HG03196 (cell line): ENCODE results near the gene ITGA8.

ENCODE experiments used
- ATAC-seq: cut with Tn5 transposase; IDR thresholded peaks from one replicate; pipeline ENCODE4 v1.9.1; 2021; ENCODE audit not compliant: unreplicated experiment

Gene ITGA8

DNA sequence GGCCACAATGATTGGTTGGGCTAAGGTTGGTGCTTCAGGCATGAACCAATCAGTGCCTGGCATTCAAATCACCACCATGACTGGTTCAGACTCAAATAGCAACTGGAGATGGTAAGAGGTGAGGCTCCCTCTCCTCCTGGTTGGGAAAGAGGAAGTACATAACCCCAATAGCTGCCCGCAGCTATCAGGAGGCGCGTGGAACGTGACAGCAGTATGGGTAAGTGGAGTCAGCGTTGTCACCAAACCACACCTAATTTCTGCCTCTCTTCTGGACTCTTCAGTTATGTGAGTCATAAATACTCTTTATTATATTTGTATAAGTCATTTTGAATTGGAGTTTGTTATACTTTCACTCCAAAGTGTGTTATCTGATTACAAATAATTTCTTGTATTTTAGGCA lies 17.9 kb upstream of the ITGA8 start:
- ATAC-seq, result no peak

GRCh38 chr10:15735763-15736162 lies 16.0 kb upstream of the ITGA8 start:
- no peak for ATAC-seq

GRCh38 chr10:15730341-15730740 lies 10.6 kb upstream of the ITGA8 start:
- no peak for ATAC-seq

GRCh38 chr10:15729890-15730289 lies 10.2 kb upstream of the ITGA8 start:
- ATAC-seq, result no peak

- ATAC-seq, result no peak
Measured at GRCh38 chr10:15726042-15726441, 6.3 kb upstream of the ITGA8 start.

- ATAC-seq, result no peak
Measured at GRCh38 chr10:15725603-15726002, 5.9 kb upstream of the ITGA8 start.

- no peak for ATAC-seq
Measured at GRCh38 chr10:15724683-15725082, 5.0 kb upstream of the ITGA8 start.

GRCh38 chr10:15723803-15724202 lies 4.1 kb upstream of the ITGA8 start:
- no peak for ATAC-seq

DNA sequence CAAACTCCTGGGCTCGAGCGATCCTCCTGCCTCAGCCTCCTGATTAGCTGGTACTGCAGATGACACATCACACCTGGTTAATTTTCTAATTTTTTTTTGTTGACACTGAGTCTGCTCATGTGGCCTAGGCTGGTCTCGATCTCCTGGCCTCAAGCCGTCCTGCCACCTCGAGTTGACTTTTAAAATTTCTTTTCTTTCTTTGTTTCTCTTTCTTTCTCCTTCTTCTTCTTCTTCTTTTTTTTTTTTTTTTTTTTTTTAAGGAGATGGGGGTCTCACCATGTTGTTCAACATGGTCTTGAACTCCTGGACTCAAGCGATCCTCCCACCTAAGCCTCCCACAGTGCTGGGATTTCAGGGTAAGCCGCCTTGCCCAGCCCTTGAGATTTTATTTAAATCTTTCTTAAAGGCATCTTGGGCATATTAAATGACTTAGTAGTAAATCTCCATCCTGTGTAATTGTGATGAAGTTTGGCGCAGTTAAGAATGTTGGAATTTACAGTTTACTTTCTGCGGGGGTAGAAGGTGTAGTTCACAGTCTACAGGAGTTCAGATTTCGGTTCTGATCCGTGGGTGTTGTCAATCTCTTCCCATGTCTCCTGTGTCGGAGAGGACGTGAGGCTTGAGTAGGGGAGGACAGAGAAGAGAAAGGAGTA lies 1.0 kb upstream of the ITGA8 start:
- no peak for ATAC-seq

- no peak for ATAC-seq
Measured at GRCh38 chr10:15719049-15719898, 448 bp downstream of the ITGA8 start.

DNA sequence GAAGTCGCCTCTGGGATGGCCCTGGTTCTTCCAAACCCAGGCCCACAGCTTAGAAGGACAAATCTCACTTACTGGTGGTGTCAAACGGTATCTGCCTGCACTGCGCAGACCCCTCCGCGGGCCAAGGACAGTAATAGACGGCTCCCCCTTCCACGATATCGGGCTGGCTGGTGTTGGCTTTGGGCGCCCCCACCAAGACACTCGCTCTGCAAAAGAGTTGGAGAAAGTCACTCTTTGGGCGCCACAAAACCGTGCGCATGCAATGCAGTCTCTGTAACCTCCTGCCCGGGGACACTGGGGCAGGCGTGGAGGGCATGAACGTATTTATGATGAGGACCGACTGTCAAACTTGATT lies 1.1 kb downstream of the ITGA8 start:
- no peak for ATAC-seq

DNA sequence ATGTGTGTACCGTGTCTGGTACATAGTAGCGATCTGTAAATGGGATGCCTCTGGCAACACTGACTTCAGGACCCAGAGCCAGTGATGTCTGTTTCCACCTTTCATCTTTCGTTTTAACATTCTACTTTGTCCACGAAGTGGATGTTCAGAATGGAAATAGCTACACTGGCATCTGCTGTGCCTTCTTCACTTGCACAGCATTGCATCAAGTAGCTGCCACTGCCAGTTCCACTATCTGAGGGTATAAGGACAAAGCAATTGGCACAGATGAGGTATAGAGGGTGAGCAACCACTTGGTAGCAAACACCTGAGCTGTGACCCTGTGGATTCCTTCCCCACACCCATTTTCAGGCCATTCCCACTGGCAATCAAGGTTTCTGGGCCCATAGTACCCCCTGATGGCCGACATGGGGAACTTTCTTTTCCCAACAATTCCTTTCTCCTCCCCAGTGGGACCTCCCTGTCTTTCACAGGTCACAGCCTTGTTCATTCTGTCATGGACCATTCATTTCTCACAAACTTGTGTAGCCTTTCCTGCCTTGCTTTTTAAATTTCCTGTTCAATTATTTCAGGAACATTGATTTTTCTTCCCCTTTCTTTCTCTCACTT lies 4.0 kb downstream of the ITGA8 start:
- ATAC-seq, result no peak

DNA sequence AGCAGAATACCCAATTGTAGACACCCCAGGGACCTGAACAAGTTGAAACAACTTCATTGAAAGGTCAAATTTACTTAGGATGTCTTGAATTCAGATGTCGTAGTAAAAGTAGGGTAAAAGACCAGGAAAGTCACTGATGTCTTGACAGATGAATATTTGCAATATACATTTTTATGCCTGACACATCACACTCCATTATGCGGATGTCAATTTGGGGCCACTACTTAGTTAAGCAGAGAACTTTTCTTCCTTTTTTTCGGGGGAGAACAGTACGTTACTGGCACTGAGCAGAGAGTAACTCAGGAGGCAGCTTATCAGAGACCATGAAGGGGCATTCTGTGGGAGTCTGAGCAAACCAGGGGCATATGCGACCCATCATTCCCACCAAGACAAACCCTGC lies 4.9 kb downstream of the ITGA8 start:
- ATAC-seq, result no peak

DNA sequence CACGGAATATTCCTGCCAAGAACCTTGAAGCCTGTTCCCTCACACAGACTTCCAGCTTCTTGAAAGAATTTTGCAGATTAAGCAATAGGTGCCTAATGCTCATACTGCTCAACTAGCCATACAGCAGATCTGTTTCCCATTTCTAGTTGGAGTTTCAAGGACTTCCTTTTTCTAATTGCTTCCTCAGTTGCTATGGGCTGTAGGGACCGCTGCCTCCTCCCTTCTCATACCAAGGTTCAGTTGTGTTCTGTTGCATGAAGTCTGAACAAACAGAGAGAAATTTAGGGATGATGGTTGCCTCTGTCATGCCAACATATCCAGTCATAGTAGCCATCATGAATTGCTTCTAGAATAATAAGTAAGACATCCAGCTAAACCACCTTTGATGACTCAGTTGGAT lies 6.8 kb downstream of the ITGA8 start:
- no peak for ATAC-seq

DNA sequence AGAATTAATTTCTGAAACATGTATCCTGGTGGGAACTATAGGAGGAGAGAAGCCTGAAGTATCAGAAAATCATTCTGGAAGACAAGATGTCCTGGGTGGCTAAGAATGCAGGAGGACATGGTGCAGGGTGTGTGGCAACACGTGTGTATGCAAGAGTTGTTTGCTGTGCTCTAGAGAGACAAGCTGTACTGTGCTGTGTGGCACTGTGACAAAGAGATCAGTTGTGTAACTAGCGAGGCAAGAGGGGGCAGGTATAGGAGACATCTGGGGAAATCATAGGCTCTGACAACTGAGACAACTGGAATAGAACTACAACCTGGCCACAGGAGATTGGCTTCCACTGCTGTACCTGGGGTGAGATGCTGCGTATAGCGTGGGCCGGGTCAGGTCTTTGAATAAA lies 9.3 kb downstream of the ITGA8 start:
- no peak for ATAC-seq

GRCh38 chr10:15705298-15705697 lies 14.4 kb downstream of the ITGA8 start:
- no peak for ATAC-seq

DNA sequence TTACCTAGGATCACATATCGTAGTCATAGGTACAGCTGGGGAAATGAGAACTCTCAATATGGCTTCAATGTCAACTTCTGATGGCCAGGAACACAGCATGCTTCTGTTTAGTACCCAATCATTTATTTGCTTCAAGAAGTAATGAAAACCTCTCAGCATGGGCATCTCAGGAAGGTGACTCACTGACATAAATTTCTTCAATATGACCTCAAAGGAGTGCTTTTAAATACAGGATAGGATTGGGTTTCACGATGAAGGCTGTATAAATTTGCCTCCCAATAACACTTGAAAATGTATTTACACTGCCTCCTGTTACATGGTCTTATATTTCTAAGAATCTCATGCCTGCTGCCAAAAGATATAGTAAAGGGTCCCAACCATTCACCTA lies 15.1 kb downstream of the ITGA8 start:
- ATAC-seq, result no peak

DNA sequence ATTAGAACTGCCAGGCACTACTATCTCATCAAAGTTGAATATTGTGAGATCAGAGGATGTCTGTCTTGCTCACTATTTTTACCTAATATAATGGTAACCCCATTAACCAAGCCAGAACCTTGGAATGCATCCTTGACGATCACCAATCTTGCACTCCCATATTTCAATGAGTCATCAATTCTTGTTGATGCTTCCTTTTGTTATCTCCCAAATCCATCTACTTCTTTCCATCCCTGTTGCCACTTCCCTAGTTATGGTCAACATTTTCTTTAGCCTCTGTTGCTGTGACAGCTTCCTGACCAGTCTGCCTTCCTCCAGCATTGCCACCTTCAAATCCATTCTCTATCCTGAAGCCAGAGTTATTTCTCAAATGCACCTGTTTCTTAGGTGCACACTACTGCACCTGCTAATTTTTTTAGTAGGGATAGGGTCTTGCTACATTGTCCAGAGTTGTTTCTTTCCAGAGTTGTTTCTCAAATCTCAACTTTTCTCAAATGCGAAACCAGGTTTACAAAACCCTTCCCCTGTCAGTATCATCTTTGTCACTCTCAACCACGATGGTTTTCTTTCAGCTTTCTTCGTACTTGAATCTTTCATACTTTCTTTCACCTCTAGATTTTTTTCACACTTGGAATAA lies 15.7 kb downstream of the ITGA8 start:
- ATAC-seq, result no peak

- ATAC-seq, result no peak
Measured at GRCh38 chr10:15703151-15703880, 16.4 kb downstream of the ITGA8 start.

DNA sequence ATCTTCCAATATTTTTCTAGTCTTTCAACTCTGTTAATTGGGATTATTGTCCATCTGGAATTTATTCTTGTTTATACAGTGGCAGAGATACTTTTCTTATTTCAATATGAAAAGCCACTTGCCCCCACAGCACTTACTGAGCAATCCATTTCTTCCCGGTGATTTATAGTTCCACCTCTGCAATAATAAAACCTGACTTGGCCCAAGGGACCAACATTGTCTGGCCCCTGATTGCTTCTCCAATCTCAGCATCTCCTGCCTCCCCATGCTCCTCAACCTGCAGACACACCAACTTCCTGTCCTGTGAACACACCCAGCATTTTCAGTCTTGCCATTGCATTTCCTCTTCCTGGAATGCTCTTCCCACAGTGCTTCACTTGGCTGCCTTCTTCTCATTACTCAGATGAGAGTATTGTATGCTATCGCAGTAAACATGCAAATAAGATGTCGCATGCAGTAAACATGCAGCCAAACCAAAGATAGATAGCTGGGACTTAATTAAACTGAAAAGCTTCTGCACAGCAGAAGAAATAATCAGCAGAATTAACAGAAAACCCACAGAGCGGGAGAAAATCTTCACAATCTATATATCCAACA lies 19.5 kb downstream of the ITGA8 start:
- ATAC-seq, result no peak

DNA sequence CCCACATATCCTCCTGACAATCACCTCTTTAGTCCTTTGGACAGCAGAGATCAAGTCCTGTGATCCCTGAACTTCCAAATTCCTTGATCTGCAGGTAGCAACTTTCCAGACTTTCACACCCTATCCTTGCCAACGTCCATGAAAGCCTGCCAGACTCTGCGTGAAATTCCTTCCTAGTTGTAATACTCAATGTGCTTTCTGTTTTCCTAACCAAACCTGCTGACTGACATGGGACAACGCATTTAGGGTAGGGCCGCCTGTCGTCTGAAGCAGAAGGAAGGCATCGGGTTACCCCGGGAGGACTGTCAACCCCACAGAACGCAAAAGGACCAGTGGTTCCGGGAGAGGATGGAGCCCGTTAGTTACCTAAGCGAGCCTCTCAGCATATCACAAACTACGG lies 23.9 kb downstream of the ITGA8 start:
- no peak for ATAC-seq
